ENCODE results near the gene POLR1A.

DNA sequence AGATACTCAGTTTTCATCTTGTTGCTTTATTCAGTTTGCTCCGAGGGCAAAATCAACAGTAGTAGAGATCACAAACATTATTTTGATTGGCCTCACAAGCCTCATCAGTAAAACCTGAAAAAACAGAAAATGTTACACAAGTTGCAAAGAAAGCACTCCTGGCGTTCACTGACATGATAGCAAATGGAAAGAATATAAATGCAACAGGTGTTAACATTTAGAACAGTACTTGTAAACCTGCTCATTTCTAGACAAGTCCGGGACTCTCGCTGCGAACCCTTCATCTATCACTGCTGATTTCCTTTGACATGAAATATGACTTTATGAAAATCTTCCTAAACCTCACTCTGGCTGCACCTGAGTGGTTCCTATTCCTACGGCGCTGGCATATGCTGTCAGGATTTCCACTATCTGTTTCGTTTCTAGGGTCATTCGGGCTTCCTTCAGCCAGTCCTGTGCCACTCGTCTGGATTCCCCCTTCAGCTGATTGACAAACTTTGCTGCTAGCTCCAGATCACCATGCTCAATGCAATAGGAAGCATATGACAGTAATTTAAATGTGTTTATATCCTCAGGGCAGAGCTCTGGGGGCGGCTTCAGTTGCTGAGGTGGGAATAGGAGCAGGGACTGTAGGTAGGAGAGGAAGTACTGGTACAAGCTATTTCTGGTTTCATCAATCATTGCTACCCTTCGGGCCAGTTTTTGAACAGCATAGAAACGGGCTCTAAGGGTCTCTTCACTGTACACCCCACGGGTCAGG, 38.4 kb upstream of the POLR1A start:
- TF ChIP-seq CTCF (conservative IDR thresholded peaks at IDR 0.05): no peak
- TF ChIP-seq EZH2 (IDR thresholded peaks at IDR 0.05; ENCODE audit: low read depth): no peak

Measured in PC-9 (cell line).